IMR-90 (cell line): ENCODE results near the gene GIT1.

ENCODE experiments used
- BHLHE40 ChIP-seq: fragments of 150-350 bp; IDR thresholded peaks from 2 replicates; pipeline ENCODE4 v1.6.1; 2016; ENCODE audit warnings: mild to moderate bottlenecking, low read depth, low read length
- CTCF ChIP-seq: conservative IDR thresholded peaks from 2 replicates; pipeline ENCODE4 v1.5.1; 2012; ENCODE audit warnings: mild to moderate bottlenecking, low read depth, low read length, improper control_type of control experiment
- ELK1 ChIP-seq: fragments of 150-350 bp; IDR thresholded peaks from 2 replicates; pipeline ENCODE4 v1.6.1; 2016; ENCODE audit warnings: low read depth, mild to moderate bottlenecking, low read length, moderate library complexity, borderline replicate concordance
- POLR2A ChIP-seq: IDR thresholded peaks from 2 replicates; pipeline ENCODE4 v1.6.1; 2012; ENCODE audit warnings: mild to moderate bottlenecking, low read depth, low read length
- RAD21 ChIP-seq: IDR thresholded peaks from 2 replicates; pipeline ENCODE4 v1.6.1; 2012; ENCODE audit warnings: low read length, improper control_type of control experiment
- RFX5 ChIP-seq: IDR thresholded peaks from 2 replicates; pipeline ENCODE4 v1.8.0; 2012; ENCODE audit warnings: low read depth, mild to moderate bottlenecking, low read length, moderate library complexity
- SMC3 ChIP-seq: fragments of 150-350 bp; IDR thresholded peaks from 2 replicates; pipeline ENCODE4 v1.6.1; 2016; ENCODE audit warnings: low read depth, mild to moderate bottlenecking, antibody characterized with exemption, low read length, moderate library complexity
- USF2 ChIP-seq: fragments of 150-350 bp; IDR thresholded peaks from 2 replicates; pipeline ENCODE4 v1.6.1; 2017; ENCODE audit warnings: mild to moderate bottlenecking, antibody characterized with exemption, low read length, low read depth

GRCh38 chr17:29576214-29577000, 13.0 kb downstream of the GIT1 start:
- no peak for TF ChIP-seq SMC3
- no peak for TF ChIP-seq USF2
- no peak for TF ChIP-seq CTCF
- no peak for TF ChIP-seq POLR2A
- no peak for TF ChIP-seq RFX5
- TF ChIP-seq BHLHE40: no peak
- TF ChIP-seq ELK1: no peak
- no peak for TF ChIP-seq RAD21
